A549 (cell line): ENCODE results near the gene NIPAL1. TPM values are rescaled to one million over a fixed set of nuclear protein-coding genes. Genes with fewer than 3 reads are reported as not detected.

Experiments used
- ATAC-seq, 2 experiments: fragments of 200-7000 bp in 1 of 2; fragments of >200 bp in 1 of 2; cut with Nextera tagmentation in 1 of 2; cut with Tn5 transposase in 1 of 2; 3 replicates each; pipeline versions ENCODE4 v1.8.0 to v1.9.1; 2018 to 2020; ENCODE audit warnings: mild to moderate bottlenecking in 1 of 2, moderate library complexity in 1 of 2
- CTCF ChIA-PET: fragments of 300-600 bp; sonication (Branson Sonifier 250); formaldehyde crosslinking; extraction: SDS; loops from one replicate; lab custom pipeline; 2021; ENCODE audit warnings: antibody characterized with exemption, inconsistent platforms; lab: Yijun Ruan, JAX
- POLR2A ChIA-PET: fragments of 350-600 bp; formaldehyde crosslinking; extraction: SDS; loops from one replicate; lab custom pipeline; 2021; ENCODE audit warnings: antibody characterized with exemption, inconsistent platforms; lab: Yijun Ruan, JAX
- DNase-seq, 2 experiments: peaks; one replicate each; pipeline versions ENCODE4 v3.0.0 to v3.0.0-alpha.2; 2011 to 2016; ENCODE audit warnings: low read depth in 1 of 2, low spot score in 1 of 2
- FAIRE-seq: peaks from 2 replicates; lab custom pipeline; 2011; peaks lifted over from hg19 to GRCh38; lab: Jason Lieb, UNC
- H3K27ac ChIP-seq, 2 experiments: fragments of >200 bp; sonication (Bioruptor Twin); formaldehyde crosslinking; 3 replicates each; pipeline ENCODE4 v1.5.1; 2016 to 2017
- H3K4me1 ChIP-seq: fragments of >200 bp; sonication (Bioruptor Twin); formaldehyde crosslinking; 3 replicates; pipeline ENCODE4 v1.6.1; 2016
- H3K4me2 ChIP-seq: fragments of >200 bp; sonication (Bioruptor Twin); formaldehyde crosslinking; 3 replicates; pipeline ENCODE4 v1.6.1; 2016
- H3K4me3 ChIP-seq: fragments of >200 bp; sonication (Bioruptor Twin); formaldehyde crosslinking; 3 replicates; pipeline ENCODE4 v1.5.1; 2016
- H3K9me3 ChIP-seq: fragments of >200 bp; sonication (Bioruptor Twin); formaldehyde crosslinking; 3 replicates; pipeline ENCODE4 v1.6.1; 2016
- CEBPB ChIP-seq, 2 experiments: fragments of >200 bp in 1 of 2; sonication (Bioruptor Twin) in 1 of 2; formaldehyde crosslinking in 1 of 2; IDR thresholded peaks; 2 replicates each; pipeline ENCODE4 v1.6.1; 2012 to 2016
- CHD2 ChIP-seq: fragments of 150-350 bp; IDR thresholded peaks from 2 replicates; pipeline ENCODE4 v1.6.1; 2014; ENCODE audit warnings: low read length; ENCODE audit not compliant: partially characterized antibody
- E2F6 ChIP-seq: IDR thresholded peaks from 2 replicates; pipeline ENCODE4 v1.6.1; 2012; ENCODE audit warnings: low read depth, borderline replicate concordance
- EHF ChIP-seq: fragments of 250-450 bp; sonication (Bioruptor Pico); IDR thresholded peaks from 2 replicates; pipeline ENCODE4 v1.5.0; 2020; ENCODE audit warnings: mild to moderate bottlenecking
- ELK1 ChIP-seq: fragments of 150-350 bp; IDR thresholded peaks from 2 replicates; pipeline ENCODE4 v1.6.1; 2014; ENCODE audit warnings: low read depth, mild to moderate bottlenecking, low read length
- EP300 ChIP-seq, 2 experiments: fragments of >200 bp; sonication (Bioruptor Twin); formaldehyde crosslinking; IDR thresholded peaks; 2 replicates in 1 of 2; 3 replicates in 1 of 2; pipeline ENCODE4 v1.6.1; 2016 to 2017
- FOSB ChIP-seq: fragments of 250-450 bp; sonication (Bioruptor Pico); IDR thresholded peaks from 2 replicates; pipeline ENCODE4 v1.5.0; 2020; ENCODE audit warnings: mild to moderate bottlenecking, moderate library complexity
- HEYL ChIP-seq: fragments of 250-450 bp; sonication (Bioruptor Pico); IDR thresholded peaks from 2 replicates; pipeline ENCODE4 v1.8.0; 2021; ENCODE audit warnings: mild to moderate bottlenecking, moderate library complexity
- HOXB13 ChIP-seq: fragments of 250-450 bp; sonication (Bioruptor Pico); IDR thresholded peaks from 2 replicates; pipeline ENCODE4 v1.5.0; 2020; ENCODE audit warnings: low read depth, mild to moderate bottlenecking, moderate library complexity
- KDM1A ChIP-seq: fragments of 200-600 bp; sonication (generic); IDR thresholded peaks from 2 replicates; pipeline ENCODE4 v1.6.1; 2016; ENCODE audit warnings: low read depth, mild to moderate bottlenecking
- KDM5A ChIP-seq: fragments of 200-600 bp; sonication (generic); IDR thresholded peaks from 2 replicates; pipeline ENCODE4 v1.6.1; 2016; ENCODE audit warnings: antibody characterized with exemption, mild to moderate bottlenecking
- MAZ ChIP-seq: fragments of 150-350 bp; IDR thresholded peaks from 2 replicates; pipeline ENCODE4 v1.6.1; 2014; ENCODE audit warnings: antibody characterized with exemption, low read depth, low read length, borderline replicate concordance
- MYC ChIP-seq: IDR thresholded peaks from 2 replicates; pipeline ENCODE4 v1.6.1; 2012; ENCODE audit warnings: mild to moderate bottlenecking, inconsistent platforms, low read length, improper control_type of control experiment, borderline replicate concordance
- PHF8 ChIP-seq: fragments of 200-600 bp; sonication (generic); IDR thresholded peaks from 2 replicates; pipeline ENCODE4 v1.6.1; 2016; ENCODE audit warnings: low read depth, mild to moderate bottlenecking, antibody characterized with exemption, moderate library complexity, borderline replicate concordance
- RARB ChIP-seq: fragments of 250-450 bp; sonication (Bioruptor Pico); IDR thresholded peaks from 2 replicates; pipeline ENCODE4 v1.8.0; 2021; ENCODE audit warnings: mild to moderate bottlenecking, moderate library complexity
- RCOR1 ChIP-seq: fragments of 150-350 bp; IDR thresholded peaks from 2 replicates; pipeline ENCODE4 v1.6.1; 2014; ENCODE audit warnings: antibody characterized with exemption, low read length, low read depth
- REST ChIP-seq: fragments of 200-600 bp; sonication (generic); IDR thresholded peaks from 2 replicates; pipeline ENCODE4 v1.6.1; 2016; ENCODE audit warnings: antibody characterized with exemption, mild to moderate bottlenecking, moderate library complexity
- RFX5 ChIP-seq: fragments of 450-650 bp; IDR thresholded peaks from 2 replicates; pipeline ENCODE4 v1.7.1; 2014; ENCODE audit warnings: antibody characterized with exemption, mild to moderate bottlenecking, moderate library complexity
- TFCP2L1 ChIP-seq: fragments of 250-450 bp; sonication (Bioruptor Pico); IDR thresholded peaks from 2 replicates; pipeline ENCODE4 v1.5.0; 2021; ENCODE audit warnings: mild to moderate bottlenecking
- USF2 ChIP-seq: fragments of 450-650 bp; IDR thresholded peaks from 2 replicates; pipeline ENCODE4 v1.6.1; 2014; ENCODE audit warnings: antibody characterized with exemption
- ZFP36 ChIP-seq: fragments of 450-650 bp; IDR thresholded peaks from 2 replicates; pipeline ENCODE4 v1.6.1; 2014; ENCODE audit warnings: borderline replicate concordance; ENCODE audit not compliant: partially characterized antibody
- WGBS: methylation state at CpG from one replicate; pipeline ENCODE4 v1.1.6; 2017; ENCODE audit errors: missing lambda C conversion rate; 5-methylcytosine and 5-hydroxymethylcytosine counted together
- polyA plus RNA-seq, 4 experiments: library from polyadenylated mRNA; depleted of rRNA in 3 of 4; stranded (reverse); fragments of >200 nt; fragmentation: RNase III in 1 of 4; extraction: RNeasy Plus Mini Kit Qiagen cat#74134 plus additional on column Dnase treatment in 1 of 4; gene quantifications; 2 replicates in 3 of 4; 3 replicates in 1 of 4; pipeline ENCODE4 v1.2.3, GENCODE V29; 2011 to 2017

NIPAL1 gene
- polyA plus RNA-seq, 2 of the 4 experiments (the other 2 are of a cell fraction): 0.41 to 0.47 TPM

GRCh38 chr4:48024522-48024921 is 8.0 kb downstream of the NIPAL1 start:
- 63% methylated on average over 4 of the region's 4 CpGs for WGBS
- TF ChIP-seq REST (no peak), USF2 (no peak), ZFP36 (no peak), E2F6 (no peak), PHF8 (no peak)
- TF ChIP-seq, all 56 proteins: peak for 0
- Histone ChIP-seq H3K4me1 (no peaks in the 10 kb centered on the region), H3K9me3 (no peaks in the 10 kb centered on the region), H3K4me2 (no peak overlapping the region), H3K4me3 (no peak overlapping the region), H3K27ac (no peak overlapping the region)
- ChIA-PET CTCF (interaction anchor here (1.5 kb wide), 1 partner anchor 10 kb away, joined by 7 read pairs; no protein-coding TSS in a partner anchor), POLR2A (no interaction called here)
- DNase-seq (no peak), FAIRE-seq (no peak), ATAC-seq (no peak)

GRCh38 chr4:48025005-48025404 is 8.4 kb downstream of the NIPAL1 start:
- FAIRE-seq: no peak
- WGBS: 40% methylated on average over 2 of the region's 2 CpGs
- Histone ChIP-seq H3K4me2 (no peak overlapping the region), H3K27ac (no peak overlapping the region)
- ATAC-seq: no peak
- CTCF ChIA-PET: interaction anchor here (1.5 kb wide), 1 partner anchor 9 kb away, joined by 7 read pairs; no protein-coding TSS in a partner anchor
- no peak for TF ChIP-seq ELK1
- no peak for TF ChIP-seq FOSB (CRISPR knock-in tag)
- TF ChIP-seq KDM5A: no peak
- no peak for TF ChIP-seq REST
- no peak for TF ChIP-seq RARB
- TF ChIP-seq KDM1A: no peak
- TF ChIP-seq EHF (CRISPR knock-in tag): no peak
- TF ChIP-seq CHD2: no peak
- TF ChIP-seq MAZ: no peak
- no peak for TF ChIP-seq MYC
- no peak for TF ChIP-seq EP300 (IDR thresholded peaks at IDR 0.05)
- TF ChIP-seq RCOR1: no peak
- TF ChIP-seq HEYL (CRISPR knock-in tag): no peak
- no peak for TF ChIP-seq RFX5
- TF ChIP-seq HOXB13 (CRISPR knock-in tag): no peak
- TF ChIP-seq CEBPB (IDR thresholded peaks at IDR 0.05): no peak
- TF ChIP-seq TFCP2L1 (CRISPR knock-in tag): no peak
- TF ChIP-seq, all 56 proteins: peak for 0
- Histone ChIP-seq H3K9me3 (no peaks in the 10 kb centered on the region), H3K4me3 (no peak overlapping the region), H3K4me1 (no peaks in the 10 kb centered on the region)
- no peak for DNase-seq
- POLR2A ChIA-PET: no interaction called here
